HG03460 (cell line): ENCODE data around the gene SLC31A1.

ENCODE experiments used
- ATAC-seq: cut with Tn5 transposase; IDR thresholded peaks from one replicate; pipeline ENCODE4 v1.9.1; 2021; ENCODE audit not compliant: unreplicated experiment

The SLC31A1 gene

DNA sequence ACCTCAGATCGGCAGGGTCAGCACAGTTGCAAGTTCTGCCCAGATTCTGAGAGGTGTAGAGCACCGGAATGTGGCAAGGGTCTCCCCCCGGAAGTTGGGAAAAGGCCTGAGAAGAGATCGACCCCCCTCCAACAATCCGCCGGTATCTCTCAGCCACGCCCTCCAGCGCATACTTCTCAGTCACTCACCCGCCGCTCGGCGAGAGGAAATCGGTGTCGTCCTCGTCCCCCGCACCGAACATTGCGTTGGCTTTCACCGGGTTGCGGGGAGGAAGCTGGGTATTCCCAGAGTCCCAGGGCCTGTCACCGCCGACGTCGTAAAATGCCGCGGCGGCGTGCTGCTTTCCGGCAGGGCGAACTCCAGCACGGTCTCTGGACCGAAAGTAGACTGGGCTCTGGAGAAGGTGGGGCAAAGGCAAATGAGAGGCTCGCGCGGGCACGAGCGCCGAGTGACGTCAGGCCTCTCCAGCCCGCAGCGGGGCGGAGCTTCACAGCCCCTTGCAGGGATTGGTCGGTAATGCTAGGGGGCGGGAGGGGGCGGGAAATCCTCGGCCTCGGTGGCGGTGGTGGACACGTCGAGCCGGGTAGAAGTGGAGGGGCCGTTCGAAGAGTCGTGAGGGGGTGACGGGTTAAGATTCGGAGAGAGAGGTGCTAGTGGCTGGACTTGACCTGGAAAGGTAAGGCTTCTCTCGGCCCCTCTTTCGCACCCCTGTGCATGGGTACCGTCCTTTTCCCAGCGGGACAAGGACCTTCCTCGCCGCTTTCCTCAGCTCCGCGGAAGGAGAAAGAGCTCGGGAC, at the start of gene SLC31A1, which contains the start of gene FKBP15:
TSS of gene SLC31A1 (plus strand) at position 542 of the 797 bp plus-strand sequence. CDS start 34,605 bp downstream, outside the sequence.
TSS of gene FKBP15 (minus strand) at position 275 of the 797 bp plus-strand sequence. CDS start at position 241, 34 bp downstream.
- peak; percentile 81 for ATAC-seq

DNA sequence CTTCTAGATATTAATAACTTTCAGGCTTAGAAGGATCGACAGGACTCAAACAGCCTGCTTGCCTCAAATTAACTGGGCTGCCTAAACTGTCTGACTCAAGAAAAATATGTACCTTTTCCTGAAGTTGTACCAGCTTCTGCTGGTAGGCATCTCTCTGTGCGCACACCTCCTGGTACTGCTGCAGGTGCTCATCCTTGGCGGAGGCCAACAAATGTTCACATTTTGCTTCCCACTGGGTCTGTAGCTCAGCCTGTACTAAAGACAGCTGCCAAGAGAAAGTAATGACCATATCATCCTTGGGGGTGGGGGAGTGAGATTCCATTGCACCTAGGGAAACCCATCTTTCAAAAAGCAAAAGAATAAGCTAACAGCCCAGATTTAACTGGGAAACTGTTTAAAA, 48.0 kb upstream of the SLC31A1 start:
- ATAC-seq = no peak

DNA sequence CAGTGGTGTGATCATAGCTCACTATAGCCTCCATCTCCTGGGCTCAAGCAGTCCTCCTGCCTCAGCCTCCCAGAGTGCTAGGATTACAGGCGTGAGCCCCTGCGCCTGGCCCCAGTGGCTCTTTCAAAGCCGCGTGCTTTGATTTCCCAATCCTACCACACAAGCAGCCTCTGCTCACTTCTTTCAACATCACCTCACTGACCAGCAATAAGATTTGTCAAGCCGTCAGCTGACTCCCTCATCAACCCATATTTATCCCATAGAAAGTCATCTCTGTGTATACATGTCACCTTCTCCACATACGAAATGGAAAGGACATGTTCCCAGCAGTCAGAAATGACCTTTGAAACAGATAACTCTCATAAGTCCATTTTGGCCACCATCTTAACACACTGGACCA, 44.5 kb upstream of the SLC31A1 start:
- ATAC-seq = no peak

DNA sequence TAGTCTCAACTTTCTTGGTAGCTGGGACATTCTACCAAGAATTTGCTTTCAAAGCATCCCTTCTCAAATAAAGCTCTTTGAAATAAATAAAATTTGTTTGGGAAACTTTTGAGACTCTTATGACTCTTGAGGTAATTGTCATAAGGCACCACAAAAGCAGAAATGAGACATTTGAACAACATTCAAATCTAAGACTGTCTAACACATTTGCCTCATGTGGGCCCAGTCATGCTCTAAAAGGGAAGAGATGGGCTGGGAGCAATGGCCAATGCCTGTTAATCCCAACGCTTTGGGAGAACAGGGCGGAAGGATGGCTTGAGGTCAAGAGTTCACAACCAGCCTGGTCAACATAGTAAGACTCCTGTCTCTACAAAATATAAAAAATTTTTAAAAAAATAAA, 44.1 kb upstream of the SLC31A1 start:
- no peak for ATAC-seq

DNA sequence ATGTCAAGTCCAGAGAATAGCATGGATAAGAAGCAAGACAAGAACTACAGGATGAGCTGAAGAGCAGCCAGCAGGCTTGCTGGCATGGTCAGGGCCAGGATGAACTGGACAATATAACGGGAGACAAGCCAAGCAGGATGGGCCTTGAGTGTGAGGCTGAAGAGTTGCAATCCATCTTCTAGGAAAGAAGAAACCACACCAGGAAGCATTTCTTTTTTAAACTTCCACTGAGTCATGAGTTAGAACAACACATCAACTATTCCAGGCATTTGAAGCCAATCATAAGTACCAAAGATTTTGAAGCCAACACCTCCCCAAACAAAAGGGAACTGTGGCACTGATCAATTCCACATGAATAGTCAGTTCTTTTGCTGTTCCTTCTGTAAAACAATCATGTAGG, 43.3 kb upstream of the SLC31A1 start:
- ATAC-seq = no peak

GRCh38 chr9:113179839-113180238, 41.5 kb upstream of the SLC31A1 start:
- ATAC-seq = no peak

DNA sequence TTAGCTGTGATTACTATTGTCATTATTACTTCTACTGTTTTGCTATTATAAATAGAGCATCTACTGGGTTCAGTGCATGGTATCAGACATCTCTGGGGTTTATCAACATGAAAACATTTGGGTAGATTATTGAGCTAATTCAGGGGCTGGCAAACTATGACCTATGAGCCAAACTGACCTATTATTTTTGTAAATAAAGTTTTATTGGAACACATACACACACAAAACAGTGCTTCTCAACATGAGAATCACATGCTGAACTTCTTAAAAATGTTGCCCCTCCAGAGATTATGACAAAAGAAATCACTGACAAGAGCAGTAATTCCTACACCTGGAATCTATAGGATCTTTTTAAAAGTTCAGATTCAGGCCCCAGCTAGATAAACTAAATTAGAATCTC, 40.2 kb upstream of the SLC31A1 start:
- no peak for ATAC-seq

GRCh38 chr9:113183956-113184488, 37.3 kb upstream of the SLC31A1 start:
- no peak for ATAC-seq

DNA sequence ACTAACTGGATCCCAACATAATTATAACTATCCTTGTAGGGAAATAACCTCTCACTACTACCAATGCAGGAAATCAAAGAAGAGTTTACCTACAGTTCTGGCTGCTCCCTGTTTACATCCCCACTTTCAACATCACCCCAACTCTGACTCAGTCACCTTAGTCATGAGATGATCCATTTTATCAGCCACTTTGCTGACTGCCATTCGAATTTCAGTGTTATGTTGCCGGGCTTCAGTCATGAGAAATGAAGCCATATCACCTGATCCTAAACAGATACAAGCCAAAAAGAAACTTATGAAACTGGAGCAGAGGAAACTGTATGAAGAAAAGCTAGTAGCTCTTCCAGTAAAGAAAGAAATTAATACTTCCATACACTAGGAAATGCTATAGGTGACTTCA, 36.8 kb upstream of the SLC31A1 start:
- no peak for ATAC-seq

GRCh38 chr9:113185271-113185670, 36.1 kb upstream of the SLC31A1 start:
- ATAC-seq = no peak

GRCh38 chr9:113186137-113186755, 35.1 kb upstream of the SLC31A1 start:
- ATAC-seq = no peak

GRCh38 chr9:113187929-113188595, 33.3 kb upstream of the SLC31A1 start:
- ATAC-seq = no peak

DNA sequence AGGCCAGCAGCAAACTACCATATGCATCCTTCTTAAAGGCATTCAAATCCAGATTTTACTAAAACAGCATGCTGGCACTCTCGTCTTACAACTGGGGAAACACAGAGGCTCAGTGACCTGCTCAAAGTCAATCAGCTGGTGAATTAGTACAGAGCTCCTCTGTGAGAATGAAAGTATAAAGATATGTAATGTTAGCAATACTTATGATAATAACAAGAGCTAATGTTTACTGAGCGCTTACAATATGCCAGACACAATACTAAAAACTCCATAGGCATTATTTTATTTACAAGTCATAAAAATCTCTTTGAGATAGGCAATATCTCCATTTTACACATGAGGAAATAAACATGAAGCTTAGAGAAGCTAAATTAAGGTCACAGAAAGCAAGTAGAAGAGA, 28.9 kb upstream of the SLC31A1 start:
- no peak for ATAC-seq

- no peak for ATAC-seq
Measured at GRCh38 chr9:113199683-113200329, 21.5 kb upstream of the SLC31A1 start.

GRCh38 chr9:113205432-113205831, 15.9 kb upstream of the SLC31A1 start:
- ATAC-seq = no peak

GRCh38 chr9:113205861-113206260, 15.5 kb upstream of the SLC31A1 start:
- no peak for ATAC-seq

DNA sequence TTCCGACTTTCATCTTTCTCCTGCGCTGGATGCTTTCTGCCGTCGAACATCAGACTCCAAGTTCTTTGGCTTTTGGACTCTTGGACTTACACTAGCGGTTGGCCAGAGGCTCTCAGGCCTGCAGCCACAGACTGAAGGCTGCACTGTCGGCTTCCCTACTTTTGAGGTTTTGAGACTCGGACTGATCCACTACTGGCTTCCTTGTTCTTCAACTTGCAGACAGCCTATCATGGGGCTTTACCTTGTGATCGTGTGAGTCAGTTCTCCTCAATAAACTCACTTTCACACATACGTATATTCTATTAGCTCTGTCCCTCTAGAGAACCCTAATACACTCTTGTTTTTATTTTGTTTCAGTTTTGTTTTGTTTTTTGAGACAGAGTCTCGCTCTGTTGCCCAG, 10.5 kb upstream of the SLC31A1 start:
- no peak for ATAC-seq

DNA sequence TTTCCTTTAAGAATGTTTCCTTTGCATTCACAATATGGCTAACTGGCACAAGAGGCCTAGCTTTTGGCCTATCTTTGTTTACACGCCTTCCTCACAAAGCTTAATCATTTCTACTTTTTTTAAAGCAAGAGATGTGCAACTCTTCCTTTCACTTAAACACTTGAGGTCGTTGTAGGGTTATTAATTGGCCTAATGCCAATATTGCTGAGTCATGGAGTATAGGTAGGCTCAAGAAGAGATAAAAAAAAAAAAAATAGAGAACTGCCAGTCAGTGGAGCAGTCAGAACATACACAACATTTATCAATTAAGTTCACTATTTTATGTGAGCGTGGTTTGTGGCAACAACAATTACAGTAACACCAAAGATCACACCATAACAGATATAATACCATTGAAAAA, 6.2 kb upstream of the SLC31A1 start:
- ATAC-seq = no peak

- ATAC-seq = no peak
Measured at GRCh38 chr9:113216406-113216805, 4.9 kb upstream of the SLC31A1 start.

DNA sequence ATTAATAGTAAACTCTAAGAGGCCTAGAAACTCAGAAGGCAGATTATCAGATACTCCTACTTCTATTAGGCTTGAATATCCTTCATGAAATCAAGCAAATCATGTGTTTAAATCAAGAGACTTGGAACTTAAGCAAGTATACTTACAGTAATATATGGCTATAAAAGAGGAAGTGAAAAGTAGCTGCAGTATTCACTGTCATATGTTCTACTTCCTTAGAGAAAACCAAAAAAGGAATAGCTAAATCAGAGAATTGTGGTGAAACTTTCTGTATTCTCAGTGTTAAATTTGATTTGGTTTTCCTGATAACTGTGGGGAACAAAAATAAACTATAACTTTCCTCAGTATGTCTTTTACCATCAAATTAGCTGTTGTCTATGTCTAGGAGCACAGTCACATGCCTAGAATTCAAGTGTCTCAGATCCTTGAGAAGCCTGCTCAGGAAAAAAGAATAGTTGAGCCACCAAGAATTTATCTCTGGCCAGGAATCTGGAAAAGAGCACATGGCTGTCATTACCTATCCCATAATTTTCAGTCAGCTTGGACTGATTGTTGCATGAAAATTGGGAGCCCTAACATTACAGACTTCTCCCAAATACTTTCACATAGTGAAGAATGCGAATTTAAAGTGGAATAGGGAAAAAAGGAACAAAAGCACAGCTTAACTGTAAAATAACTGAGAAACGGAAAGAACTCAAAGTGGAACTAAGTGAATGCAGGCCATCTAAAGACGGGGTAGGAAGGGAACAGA, 2.0 kb upstream of the SLC31A1 start:
- peak; percentile 34 for ATAC-seq
